CD4-positive, alpha-beta T cell treated with Interleukin-2 at 100 ng/mL for 4 hours (primary cell): Measurements from ENCODE around the gene PLIN4.

Experiments used
- DNase-seq: peaks from one replicate; pipeline ENCODE4 v3.0.0-alpha.2; 2020; ENCODE audit warnings: low spot score

The PLIN4 gene

DNA sequence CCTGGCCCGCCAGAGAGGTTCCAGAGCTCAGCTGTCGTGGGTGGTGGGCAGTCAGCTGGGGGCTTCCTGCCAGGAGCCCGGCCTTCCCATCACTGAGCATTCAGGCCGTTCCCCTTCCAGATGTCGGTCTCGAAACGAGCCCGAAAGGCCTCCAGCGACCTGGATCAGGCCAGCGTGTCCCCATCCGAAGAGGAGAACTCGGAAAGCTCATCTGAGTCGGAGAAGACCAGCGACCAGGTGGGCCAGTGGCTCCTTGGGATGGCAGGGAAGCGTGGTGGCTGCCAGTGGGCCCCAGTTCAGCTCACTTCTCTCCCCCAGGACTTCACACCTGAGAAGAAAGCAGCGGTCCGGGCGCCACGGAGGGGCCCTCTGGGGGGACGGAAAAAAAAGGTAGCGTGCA, 26.8 kb downstream of the PLIN4 start:
- DNase-seq: no peak

GRCh38 chr19:4488496-4488895, 29.8 kb downstream of the PLIN4 start:
- no peak for DNase-seq

- no peak for DNase-seq
These were observed 30.7 kb downstream of the PLIN4 start for GRCh38 chr19:4487572-4487971.

DNA sequence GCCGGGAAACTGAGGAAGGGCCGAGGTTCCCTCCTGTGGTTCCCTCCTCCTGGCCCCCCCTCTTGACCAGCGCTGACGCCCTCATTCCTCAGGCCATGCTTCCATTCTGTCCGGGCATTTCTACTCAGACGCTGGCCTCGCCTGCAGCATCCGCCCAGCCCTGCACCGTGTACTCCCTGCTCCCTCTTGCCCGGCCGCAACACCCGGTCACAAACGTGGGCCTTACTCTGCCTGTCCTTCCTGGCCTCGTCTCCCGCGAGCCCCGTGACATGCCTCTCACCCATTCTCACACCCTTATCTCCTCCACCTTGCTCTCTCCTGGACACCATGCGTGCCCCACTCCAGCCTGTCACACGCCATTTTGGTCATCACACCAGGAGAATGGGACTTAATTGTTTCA, 34.9 kb downstream of the PLIN4 start:
- no peak for DNase-seq

GRCh38 chr19:4482721-4483364, 35.4 kb downstream of the PLIN4 start:
- DNase-seq: no peak

DNA sequence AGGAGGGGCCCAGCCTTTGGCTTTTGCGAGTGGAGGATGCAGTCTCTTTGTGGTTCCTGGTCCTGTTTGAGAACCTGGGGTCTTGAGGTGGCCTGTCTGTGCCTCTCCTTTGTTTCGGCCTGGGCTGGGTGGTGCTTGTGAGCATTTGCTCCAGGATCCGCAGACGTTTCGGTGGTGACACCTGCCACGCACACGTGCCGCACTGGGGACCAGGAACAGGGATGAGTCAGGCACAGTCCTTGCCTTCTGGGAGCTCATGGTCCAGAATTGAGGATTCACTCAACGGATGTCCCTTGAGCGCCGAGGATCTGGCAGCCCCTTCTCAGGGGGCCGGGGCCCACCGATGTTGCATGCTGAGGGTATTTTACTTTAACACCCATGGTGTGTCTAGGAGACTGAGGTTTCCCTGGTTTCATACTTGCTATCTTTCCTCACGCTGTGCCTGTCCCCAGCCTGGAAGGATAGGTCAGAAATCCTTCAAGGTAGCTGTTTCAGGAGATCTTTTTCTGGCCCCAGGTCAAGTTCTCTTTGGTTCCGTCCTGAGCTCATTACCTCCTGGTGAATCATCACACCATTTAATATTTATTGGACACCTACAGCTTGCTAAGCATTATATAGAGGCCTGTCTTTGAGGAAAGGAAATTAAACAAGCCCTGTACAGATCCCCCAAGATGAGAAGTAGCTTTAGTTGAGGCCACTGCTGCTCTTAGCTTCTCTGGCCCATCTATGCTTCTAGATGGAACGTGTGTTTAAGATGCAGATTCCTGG, 41.1 kb downstream of the PLIN4 start:
- no peak for DNase-seq

- DNase-seq: no peak
These were observed 43.7 kb downstream of the PLIN4 start for GRCh38 chr19:4474514-4475022.

- no peak for DNase-seq
These were observed 44.3 kb downstream of the PLIN4 start for GRCh38 chr19:4473763-4474513.

DNA sequence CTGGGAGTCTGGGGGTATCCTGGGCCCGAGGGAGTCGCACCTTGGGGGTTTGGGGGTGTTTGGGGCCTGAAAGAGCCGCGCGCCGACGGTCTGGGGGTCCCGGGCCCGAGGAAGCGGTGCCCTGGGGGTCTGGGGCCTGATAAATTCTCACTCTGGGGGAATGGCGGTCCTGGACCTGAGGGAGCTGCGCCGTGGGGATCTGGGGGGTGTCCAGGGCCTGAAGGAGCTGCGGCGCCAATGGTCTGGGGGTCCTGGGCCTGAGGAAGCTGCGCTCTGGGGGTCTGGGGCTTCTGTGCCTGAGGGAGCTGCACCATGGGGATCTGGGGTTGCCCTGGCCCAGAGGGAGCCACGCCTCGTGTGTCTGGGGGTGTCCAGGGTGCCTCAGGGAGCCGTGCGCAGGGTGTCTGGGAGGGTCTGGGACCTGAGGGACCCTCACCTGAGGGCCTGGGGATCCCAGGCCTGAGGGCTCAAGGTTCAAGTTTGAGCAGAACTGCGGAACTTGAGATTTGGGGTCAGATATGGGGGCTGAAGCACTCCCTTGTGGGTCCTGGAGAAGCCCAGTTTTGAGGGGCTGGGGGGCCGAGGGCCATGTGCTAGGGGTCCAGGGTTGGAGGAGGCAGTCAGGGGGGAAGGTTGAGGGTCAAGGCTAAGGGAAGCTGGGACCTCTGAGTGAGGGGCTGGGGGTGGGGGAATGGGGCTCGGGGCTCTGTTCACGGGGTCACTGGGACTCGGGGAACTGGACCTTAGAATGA, 45.1 kb downstream of the PLIN4 start:
- DNase-seq: no peak

DNA sequence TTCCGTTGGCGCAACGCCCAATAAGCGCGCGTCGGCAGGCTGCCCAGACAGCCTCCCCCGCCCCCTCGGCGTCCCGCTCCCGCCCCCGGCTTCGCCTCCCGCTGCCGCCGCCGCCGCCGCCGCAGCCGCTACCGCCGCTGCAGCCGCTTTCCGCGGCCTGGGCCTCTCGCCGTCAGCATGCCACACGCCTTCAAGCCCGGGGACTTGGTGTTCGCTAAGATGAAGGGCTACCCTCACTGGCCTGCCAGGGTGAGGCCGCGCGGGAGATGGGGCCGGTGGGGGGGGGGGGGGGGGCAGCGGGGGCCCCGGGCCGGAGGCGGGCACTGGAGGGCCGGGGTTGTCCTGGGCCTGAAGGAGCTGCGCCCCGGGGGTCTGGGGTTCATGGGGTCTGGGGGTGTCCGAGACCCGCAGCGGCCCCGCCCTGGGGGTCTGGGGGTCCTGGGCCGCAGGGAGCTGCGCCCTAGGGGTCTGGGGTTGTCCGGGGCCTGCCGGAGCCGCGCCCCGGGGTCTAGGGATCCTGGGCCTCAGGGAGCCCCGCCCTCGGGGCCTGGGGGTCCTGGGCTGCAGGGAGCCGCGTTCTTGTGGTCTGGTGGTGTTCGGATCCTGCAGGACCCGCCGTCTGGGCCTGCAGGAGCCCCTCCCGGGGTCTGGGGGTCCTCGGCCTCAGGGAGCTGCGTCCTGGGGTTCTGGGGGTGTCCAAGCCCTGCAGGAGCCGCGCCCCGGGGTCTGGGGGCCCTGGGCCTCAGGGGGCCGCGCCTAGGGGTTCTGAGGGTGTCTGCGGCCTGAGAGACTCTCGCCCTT, 45.9 kb downstream of the PLIN4 start, which contains the start of gene HDGFL2:
TSS of gene HDGFL2 (plus strand) at position 124 of the 801 bp plus-strand sequence. CDS start at position 178, 54 bp downstream.
- DNase-seq: no peak

GRCh38 chr19:4471403-4472173, 46.7 kb downstream of the PLIN4 start:
- DNase-seq: peak; percentile 99

DNA sequence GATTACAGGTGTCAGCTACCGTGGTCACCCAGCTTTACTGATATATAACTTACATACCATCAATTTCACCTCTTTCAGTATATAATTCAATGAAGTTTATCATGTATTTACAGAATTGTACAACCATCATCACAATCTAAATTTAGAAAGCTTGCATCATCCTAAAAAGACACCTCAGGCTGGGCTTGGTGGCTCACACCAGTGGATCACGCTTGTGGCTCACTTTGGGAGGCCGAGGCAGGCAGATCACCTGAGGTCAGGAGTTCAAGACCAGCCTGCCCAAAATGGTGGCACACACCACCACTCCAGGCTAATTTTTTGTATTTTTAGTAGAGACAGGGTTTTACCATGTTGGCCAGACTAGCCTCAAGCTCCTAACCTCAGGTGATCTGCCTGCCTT, 50.5 kb downstream of the PLIN4 start:
- no peak for DNase-seq

DNA sequence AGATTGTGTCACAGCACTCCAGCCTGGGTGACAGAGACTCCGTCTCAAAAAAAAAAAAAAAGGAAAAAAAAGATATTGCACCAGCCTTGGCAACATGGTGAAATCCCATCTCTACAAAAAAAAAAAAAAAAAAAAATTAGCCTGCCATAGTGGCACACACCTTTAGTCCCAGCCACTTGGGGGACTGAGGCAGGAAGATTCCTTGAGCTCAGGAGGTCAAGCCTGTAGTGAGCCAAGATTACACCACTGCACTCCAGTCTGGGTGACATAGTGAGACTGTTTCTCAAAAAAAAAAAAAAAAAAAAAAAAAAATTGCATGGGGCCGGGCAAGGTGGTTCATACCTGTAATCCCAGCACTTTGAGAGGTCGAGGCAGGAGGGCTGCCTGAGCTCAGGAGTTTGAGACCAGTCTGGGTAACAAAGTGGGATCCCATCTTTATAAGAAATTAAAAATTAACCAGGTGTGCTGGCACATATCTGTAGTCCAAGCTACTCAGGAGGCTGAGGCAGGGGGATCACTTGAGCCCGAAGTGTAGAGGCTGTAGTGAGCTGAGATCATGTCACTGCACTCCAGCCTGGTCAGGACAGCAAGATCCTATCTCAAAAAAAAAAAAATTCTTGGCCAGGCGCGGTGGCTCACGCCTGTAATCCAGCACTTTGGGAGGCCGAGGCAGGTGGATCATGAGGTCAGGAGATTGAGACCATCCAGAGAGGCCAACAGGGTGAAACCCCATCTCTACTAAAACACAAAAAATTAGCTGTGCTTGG, 53.3 kb downstream of the PLIN4 start:
- no peak for DNase-seq

DNA sequence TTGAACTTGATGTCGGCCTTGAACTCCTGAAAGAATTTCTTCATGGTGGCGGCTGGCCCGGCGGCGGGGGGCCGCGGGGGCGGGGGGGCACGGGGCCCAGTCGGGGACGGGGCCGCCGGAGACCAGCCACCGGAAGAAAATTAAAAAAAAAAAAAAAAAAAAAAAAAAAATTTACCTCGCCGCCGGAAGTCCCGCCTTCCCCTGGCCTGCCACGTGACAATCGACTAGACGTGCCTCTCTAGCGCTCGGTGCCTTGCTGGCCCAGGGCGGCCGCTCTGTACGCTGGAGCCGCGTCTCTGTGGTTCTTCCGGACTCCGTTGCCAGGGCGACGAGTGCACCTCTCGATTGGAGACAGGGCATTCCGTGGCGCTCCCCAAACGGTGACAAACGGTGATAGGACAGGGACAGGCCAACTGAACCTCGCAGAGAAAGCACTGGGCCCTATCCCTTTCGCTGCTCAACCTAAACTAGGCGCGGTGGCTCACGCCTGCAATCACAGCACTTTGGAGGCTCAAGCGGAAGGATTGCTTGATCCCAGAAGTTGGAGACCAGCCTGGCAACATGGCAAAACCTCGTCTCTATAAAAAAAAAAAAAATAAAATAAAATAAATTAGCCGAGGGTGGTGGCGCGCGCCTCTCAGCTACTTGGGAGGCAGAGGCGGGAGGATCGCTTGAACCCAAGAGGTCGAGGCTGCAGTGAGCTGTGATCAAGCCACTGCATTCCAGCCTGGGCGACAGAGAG, 60.5 kb downstream of the PLIN4 start, which contains the start of gene UBXN6:
TSS of gene UBXN6 (minus strand) at position 141 of the 742 bp plus-strand sequence. CDS start at position 44, 97 bp downstream.
- DNase-seq: peak; percentile 100

GRCh38 chr19:4456843-4457653, 61.2 kb downstream of the PLIN4 start:
- DNase-seq: peak; percentile 26

- no peak for DNase-seq
These were observed 61.8 kb downstream of the PLIN4 start for GRCh38 chr19:4456476-4456842.

- no peak for DNase-seq
These were observed 62.4 kb downstream of the PLIN4 start for GRCh38 chr19:4455719-4456475.
